Heart left ventricle (tissue), 16 donors: ENCODE measurements around the gene DTWD2. TPM values are rescaled to one million over a fixed set of nuclear protein-coding genes. Genes with fewer than 3 reads are reported as not detected.

Experiments
- ATAC-seq, 4 donors: fragments of 200-7000 bp; cut with Tn5 transposase; one replicate each; pipeline ENCODE4 v1.9.1; 2020 to 2022; ENCODE audit warnings: moderate library complexity in 4 of 4, mild to moderate bottlenecking in 3 of 4, moderate number of reproducible peaks in 1 of 4
- DNase-seq, 5 donors: peaks; one replicate each; pipeline ENCODE4 v3.0.0-alpha.2; 2020
- H3K27ac ChIP-seq, 12 donors: fragments of 200-600 bp; sonication (generic) in 4 of 12; one replicate each; pipeline versions ENCODE4 v1.5.0 to v1.8.0; 2016 to 2022; ENCODE audit warnings: mild to moderate bottlenecking in 2 of 12
- H3K27me3 ChIP-seq, 9 donors: fragments of 200-600 bp; sonication (generic) in 2 of 9; one replicate each; pipeline versions ENCODE4 v1.5.1 to v1.8.0; 2016 to 2022; ENCODE audit warnings: mild to moderate bottlenecking in 3 of 9
- H3K36me3 ChIP-seq, 9 donors: fragments of 200-600 bp; sonication (generic) in 2 of 9; one replicate each; pipeline versions ENCODE4 v1.5.0 to v1.8.0; 2018 to 2022; ENCODE audit warnings: mild to moderate bottlenecking in 2 of 9
- H3K4me1 ChIP-seq, 12 donors: fragments of 200-600 bp; sonication (generic) in 4 of 12; one replicate each; pipeline versions ENCODE4 v1.5.0 to v1.8.0; 2016 to 2022; ENCODE audit warnings: mild to moderate bottlenecking in 3 of 12
- H3K4me3 ChIP-seq, 12 donors: fragments of 200-600 bp; sonication (generic) in 4 of 12; one replicate each; pipeline versions ENCODE4 v1.5.0 to v1.8.0; 2017 to 2022; ENCODE audit warnings: mild to moderate bottlenecking in 9 of 12, moderate library complexity in 4 of 12
- H3K9me3 ChIP-seq, 12 donors: fragments of 200-600 bp; sonication (generic) in 4 of 12; one replicate each; pipeline versions ENCODE4 v1.5.0 to v1.8.0; 2016 to 2022; ENCODE audit warnings: mild to moderate bottlenecking in 1 of 12
- POLR2A ChIP-seq, 2 donors: fragments of 450-650 bp; IDR thresholded peaks; one replicate each; pipeline ENCODE4 v1.6.1; 2017; ENCODE audit warnings: antibody characterized with exemption in 2 of 2, mild to moderate bottlenecking in 2 of 2, moderate library complexity in 2 of 2
- WGBS, 4 donors: extraction: QIAGEN DNeasy Blood & Tissue Kit in 2 of 4; methylation state at CpG; one replicate each; pipeline versions ENCODE4 v1.1.5 to v1.1.7; 2013 to 2018; 5-methylcytosine and 5-hydroxymethylcytosine counted together
- intact Hi-C, 10 donors: fragments of 100-400 bp; cut with DNase I; formaldehyde crosslinking; loops; one replicate each; pipeline versions ENCODE4 v1.11.1 to v1.14.2; 2022
- long read RNA-seq, 3 donors: library from polyadenylated mRNA; unstranded; transcript quantifications; one replicate each; pipeline ENCODE4 v2.0.0, GENCODE V29; 2020 to 2021
- polyA plus RNA-seq, 2 donors: library from polyadenylated mRNA; stranded (reverse); fragments of 200-250 nt; gene quantifications; one replicate each; pipeline ENCODE4 v1.2.3, GENCODE V29; 2013
- total RNA-seq, 9 donors: library from RNA; depleted of rRNA in 2 of 9; stranded (reverse); fragments of >200 nt in 2 of 9; fragmentation: NEBNext Ultra II Directional in 3 of 9; extraction: Animal tissue kit (Norgen Biotek cat#: 25700) in 3 of 9; gene quantifications; one replicate each; pipeline versions ENCODE4 v1.1.0 to v1.2.4, GENCODE V29; 2016 to 2023
- TF ChIP-seq, protein P1 (sequence below), 12 donors: fragments of 200-600 bp; sonication (generic) in 4 of 12; IDR thresholded peaks; one replicate each; pipeline versions ENCODE4 v1.5.0 to v1.8.0; 2018 to 2022; ENCODE audit warnings: antibody characterized with exemption in 12 of 12, mild to moderate bottlenecking in 5 of 12
- donor health status: ischemic (EF 13 %, LVEDD 7.1; RV severe dilation, severe dysfunction).
- donor health status: healthy with polysubstance abuse.
- donor health status: DM: no; HTN: yes; CAD: no.
- donor health status: DM: no; HTN: no; CAD: no.
- donor health status: ischemic (EF 25% LVEDD 6.9; RV normal size, moderate dysfunction).
- donor health status: ischemic (EF 25% LVEDD 5.7; RV mildly dilated, moderate dysfunction).
- donor health status: healthy.
- donor health status: DM: yes; HTN: yes; CAD: no.
- donor health status: ischemic (EF 35%, LVEDD 5.7; RV mildly dilated, moderate dysfunction).
- donor health status: nonischemic (EF 11% LVEDD 7.7; RV severe dilation, severe dysfunction).
- donor health status: DM: yes; HTN: yes; CAD: no.
- donor health status: PGD.
- donor health status: ischemic (EF 29% LVEDD 5.4; RV normal size, mild dysfunction).
- donor health status: nonischemic (EF 23%, LVEDD 6.1; RV moderate dilation, normal function).

DTWD2 gene, protein sequence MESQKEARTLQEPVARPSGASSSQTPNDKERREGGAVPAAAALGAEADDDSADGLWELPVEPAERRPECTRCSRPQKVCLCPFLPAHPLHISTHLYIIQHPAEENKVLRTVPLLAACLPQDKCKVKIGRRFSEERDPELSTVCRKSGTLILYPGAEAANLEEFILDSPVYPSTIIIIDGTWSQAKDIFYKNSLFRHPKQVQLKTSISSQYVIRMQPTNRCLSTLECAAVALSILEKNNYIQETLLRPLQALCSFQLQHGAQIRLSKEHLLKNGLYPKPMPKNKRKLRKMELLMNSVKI
- total RNA-seq (10 to 100 TPM in 6 of 9 donors, 1 to 10 TPM in 3; 6.1 to 16.0 (median 12.2) TPM), polyA plus RNA-seq (1 to 10 TPM; 3.2 to 8.2 TPM)
- long read RNA-seq, donor 1, full-length matches to known transcripts, result 9 of 21 reads
- long read RNA-seq, donor 1, partial matches to known transcripts, result 3 of 21 reads
- long read RNA-seq, donor 1, other reads (novel, unspliced or antisense), result 9 of 21 reads
- long read RNA-seq, donor 2, partial matches to known transcripts, result 0 of 17 reads
- long read RNA-seq, donor 2, other reads (novel, unspliced or antisense), result 13 of 17 reads
- long read RNA-seq, donor 3, transcript DTWD2-203 (6 exons, 2,307 nt), result major isoform, 5 of 14 reads
- long read RNA-seq, donor 3, partial matches to known transcripts, result 1 of 14 reads
- long read RNA-seq, donor 3, other reads (novel, unspliced or antisense), result 8 of 14 reads

DNA sequence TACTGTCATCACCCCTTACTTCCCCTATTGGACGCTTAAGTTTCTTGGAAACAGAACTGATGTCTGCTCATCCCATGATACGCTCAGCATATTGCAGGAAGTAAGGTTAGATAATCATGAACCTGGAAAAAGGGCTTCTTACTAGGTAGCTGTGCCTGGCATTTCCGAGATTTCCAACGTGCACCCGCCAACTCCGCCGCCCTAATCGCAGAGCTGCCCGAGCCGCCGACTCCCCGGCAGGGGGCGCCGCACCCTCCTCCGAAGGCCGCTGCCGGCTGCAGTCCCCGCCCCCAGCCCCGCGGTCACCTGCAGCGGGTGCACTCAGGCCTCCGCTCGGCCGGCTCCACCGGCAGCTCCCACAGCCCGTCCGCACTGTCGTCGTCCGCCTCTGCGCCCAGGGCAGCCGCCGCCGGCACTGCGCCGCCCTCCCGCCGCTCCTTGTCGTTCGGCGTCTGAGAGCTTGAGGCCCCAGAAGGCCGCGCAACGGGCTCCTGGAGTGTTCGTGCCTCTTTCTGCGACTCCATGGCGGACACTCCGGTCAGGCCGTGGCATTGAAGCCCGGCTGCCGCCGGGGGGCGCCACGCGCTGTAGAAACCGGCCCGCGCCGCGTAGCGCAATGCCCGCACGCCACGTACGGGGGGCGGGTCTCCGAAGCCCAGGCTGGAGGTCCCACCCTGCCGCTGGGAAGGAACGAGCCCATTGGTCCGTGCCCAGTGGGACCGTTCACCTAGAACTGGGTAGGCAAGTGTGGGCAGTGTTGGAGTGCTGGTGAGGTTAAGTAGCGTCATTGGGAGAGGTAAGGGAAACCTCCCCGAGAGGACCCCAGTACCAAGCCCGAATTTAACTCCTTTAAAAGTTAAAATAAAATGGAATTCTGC, at the start of gene DTWD2:
DTWD2 (minus strand) TSS at position 560 of the 878 bp plus-strand sequence; CDS start at position 524, 36 bp downstream.
- TF ChIP-seq POLR2A (IDR thresholded peaks at IDR 0.05), result peak in 1 of 2 donors; percentile 62
- TF ChIP-seq, protein P1, sequence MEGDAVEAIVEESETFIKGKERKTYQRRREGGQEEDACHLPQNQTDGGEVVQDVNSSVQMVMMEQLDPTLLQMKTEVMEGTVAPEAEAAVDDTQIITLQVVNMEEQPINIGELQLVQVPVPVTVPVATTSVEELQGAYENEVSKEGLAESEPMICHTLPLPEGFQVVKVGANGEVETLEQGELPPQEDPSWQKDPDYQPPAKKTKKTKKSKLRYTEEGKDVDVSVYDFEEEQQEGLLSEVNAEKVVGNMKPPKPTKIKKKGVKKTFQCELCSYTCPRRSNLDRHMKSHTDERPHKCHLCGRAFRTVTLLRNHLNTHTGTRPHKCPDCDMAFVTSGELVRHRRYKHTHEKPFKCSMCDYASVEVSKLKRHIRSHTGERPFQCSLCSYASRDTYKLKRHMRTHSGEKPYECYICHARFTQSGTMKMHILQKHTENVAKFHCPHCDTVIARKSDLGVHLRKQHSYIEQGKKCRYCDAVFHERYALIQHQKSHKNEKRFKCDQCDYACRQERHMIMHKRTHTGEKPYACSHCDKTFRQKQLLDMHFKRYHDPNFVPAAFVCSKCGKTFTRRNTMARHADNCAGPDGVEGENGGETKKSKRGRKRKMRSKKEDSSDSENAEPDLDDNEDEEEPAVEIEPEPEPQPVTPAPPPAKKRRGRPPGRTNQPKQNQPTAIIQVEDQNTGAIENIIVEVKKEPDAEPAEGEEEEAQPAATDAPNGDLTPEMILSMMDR (IDR thresholded peaks at IDR 0.05), result peak; percentile 80 to 98 (median 91)
- Histone ChIP-seq H3K9me3 (peaks cover 0 to 3% (median 0%) of the 10 kb centered on the region in 12 donors), H3K27me3 (no peaks in the 10 kb centered on the region), H3K4me3 (peak within 1 kb of the TSS; percentile 62 to 93 (median 82)), H3K4me1 (peaks cover 0 to 23% (median 12%) of the 10 kb centered on the region in 12 donors), H3K36me3 (no peaks in the 10 kb centered on the region), H3K27ac (peak within 1 kb of the TSS; percentile 75 to 98 (median 96))
- ATAC-seq (peak; percentile 98 to 100 (median 99)), DNase-seq (peak; percentile 92 to 97 (median 96))
- intact Hi-C loops, result loop anchor here (1.0 to 10.0 kb wide), 10 partner anchors 82 to 425 kb away; partner anchors contain the start of gene DMXL1 (in 3 of the 10)
- WGBS, 4 donors, result 0% methylated on average over 31 to 74 of the region's 74 CpGs

DNA sequence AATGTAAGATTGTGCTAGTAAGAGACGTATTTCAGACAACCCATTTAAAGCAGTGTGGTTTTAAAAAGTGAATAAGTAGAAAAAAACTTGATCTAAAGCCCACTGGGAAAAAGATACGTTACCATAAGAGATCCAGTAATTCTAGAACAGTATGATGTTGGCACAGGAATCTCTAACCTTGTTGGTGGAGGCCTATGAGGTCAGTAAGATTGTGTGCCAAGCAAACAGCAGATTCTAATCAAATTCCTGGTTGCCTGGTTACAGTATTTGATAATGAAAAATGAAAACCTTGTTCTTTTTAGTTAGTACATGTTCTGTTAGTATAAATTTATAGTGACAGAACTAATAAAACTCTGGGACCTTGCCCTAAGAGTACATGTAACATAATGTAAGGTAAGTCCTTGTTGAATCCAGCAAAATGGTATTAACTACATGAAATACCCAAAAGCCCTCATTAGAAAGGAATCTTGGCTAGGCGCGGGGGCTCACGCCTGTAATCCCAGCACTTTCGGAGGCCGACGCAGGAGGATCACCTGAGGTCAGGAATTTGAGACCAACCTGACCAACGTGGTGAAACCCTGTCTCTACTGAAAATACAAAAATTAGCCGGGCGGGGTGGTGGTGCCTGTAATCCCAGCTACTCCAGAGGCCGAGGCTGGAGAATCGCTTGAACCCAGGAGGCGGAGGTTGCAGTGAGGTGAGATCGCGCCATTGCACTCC, 49.3 kb upstream of the DTWD2 start:
- ATAC-seq (no peak), DNase-seq (no peak)
- Histone ChIP-seq H3K4me3 (no peak overlapping the region), H3K4me1 (peaks cover 0 to 3% (median 0%) of the 10 kb centered on the region in 12 donors), H3K27ac (no peak overlapping the region), H3K27me3 (no peaks in the 10 kb centered on the region), H3K9me3 (no peaks in the 10 kb centered on the region), H3K36me3 (no peaks in the 10 kb centered on the region)
- intact Hi-C loops, result no loop called here
- 90 to 94% (median 92%) methylated on average over 16 of the region's 16 CpGs for WGBS, 4 donors
- TF ChIP-seq POLR2A (IDR thresholded peaks at IDR 0.05), result no peak

DNA sequence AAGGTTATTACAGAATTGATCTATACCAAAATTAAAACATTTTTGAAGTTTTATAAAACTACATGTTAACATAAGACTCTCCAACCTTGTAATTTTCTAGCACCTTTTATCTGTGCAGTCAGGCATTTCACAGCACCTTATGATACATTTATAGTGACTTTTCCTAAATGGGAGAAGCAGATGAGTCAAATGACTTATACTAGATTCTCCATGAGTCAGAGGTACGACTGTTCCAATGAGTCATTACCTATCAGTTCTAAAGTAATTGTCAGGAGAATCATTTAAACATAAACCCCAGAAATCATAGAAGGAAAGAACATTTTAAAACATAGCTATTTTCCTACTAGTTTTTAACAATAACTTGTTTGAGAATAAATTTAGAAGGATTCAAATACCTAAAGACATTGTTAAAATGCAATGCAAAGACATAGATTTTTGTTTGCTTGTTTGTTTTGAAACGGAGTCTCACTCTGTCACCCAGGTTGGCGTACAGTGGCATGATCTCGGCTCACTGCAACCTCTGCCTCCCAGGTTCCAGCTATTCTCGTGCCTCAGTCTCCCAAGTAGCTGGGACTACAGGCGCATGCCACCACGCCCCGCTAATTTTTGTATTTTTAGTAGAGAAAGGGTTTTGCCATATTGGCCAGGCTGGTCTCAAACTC, 47.9 kb upstream of the DTWD2 start:
- ATAC-seq (no peak), DNase-seq (no peak)
- Histone ChIP-seq H3K9me3 (no peaks in the 10 kb centered on the region), H3K27me3 (no peaks in the 10 kb centered on the region), H3K4me1 (peaks cover 0 to 10% (median 0%) of the 10 kb centered on the region in 12 donors), H3K36me3 (no peaks in the 10 kb centered on the region), H3K27ac (no peak overlapping the region), H3K4me3 (no peak overlapping the region)
- TF ChIP-seq, protein P1 (IDR thresholded peaks at IDR 0.05), result no peak
- no peak for TF ChIP-seq POLR2A (IDR thresholded peaks at IDR 0.05)
- WGBS, 4 donors, result 86 to 93% (median 88%) methylated on average over 8 of the region's 8 CpGs
- intact Hi-C loops, result no loop called here
